Ascending aorta (tissue), 2 donors: ENCODE measurements around the gene P2RX3. TPM values are rescaled to one million over a fixed set of nuclear protein-coding genes. Genes with fewer than 3 reads are reported as not detected.

Experiments used
- DNase-seq, 2 donors: peaks; one replicate each; pipeline ENCODE4 v3.0.0-alpha.2; 2019; ENCODE audit warnings: low spot score in 2 of 2
- H3K27ac ChIP-seq, 2 donors: fragments of 200-600 bp; sonication (generic); one replicate each; pipeline ENCODE4 v1.5.1; 2016 to 2017; ENCODE audit warnings: mild to moderate bottlenecking in 1 of 2
- H3K27me3 ChIP-seq: fragments of 200-600 bp; sonication (generic); one replicate; pipeline ENCODE4 v1.5.1; 2017
- H3K36me3 ChIP-seq, 2 donors: fragments of 200-600 bp; sonication (generic); one replicate each; pipeline ENCODE4 v1.5.1; 2016
- H3K4me1 ChIP-seq, 2 donors: fragments of 200-600 bp; sonication (generic); one replicate each; pipeline ENCODE4 v1.5.1; 2016 to 2017; ENCODE audit warnings: mild to moderate bottlenecking in 1 of 2
- H3K4me3 ChIP-seq, 2 donors: fragments of 200-600 bp; sonication (generic); one replicate each; pipeline ENCODE4 v1.5.1; 2016 to 2017; ENCODE audit warnings: mild to moderate bottlenecking in 1 of 2
- H3K9me3 ChIP-seq, 2 donors: fragments of 200-600 bp; sonication (generic); one replicate each; pipeline ENCODE4 v1.5.1; 2016
- intact Hi-C: fragments of 100-400 bp; cut with DNase I; formaldehyde crosslinking; loops from one replicate; pipeline ENCODE4 v1.15.1; 2023
- total RNA-seq: library from RNA; depleted of rRNA; stranded (reverse); fragments of >200 nt; gene quantifications from one replicate; pipeline ENCODE4 v1.1.0, GENCODE V29; 2016
- TF ChIP-seq, protein P1 (sequence below), 3 experiments: fragments of 200-600 bp in 2 of 3; fragments of 450-650 bp in 1 of 3; sonication (generic) in 2 of 3; IDR thresholded peaks; one replicate each; pipeline ENCODE4 v1.5.1; 2016 to 2019; ENCODE audit warnings: antibody characterized with exemption in 3 of 3, mild to moderate bottlenecking in 1 of 3, moderate library complexity in 1 of 3

The P2RX3 gene
- total RNA-seq, 1 donor from 2014 or later = not detected

DNA sequence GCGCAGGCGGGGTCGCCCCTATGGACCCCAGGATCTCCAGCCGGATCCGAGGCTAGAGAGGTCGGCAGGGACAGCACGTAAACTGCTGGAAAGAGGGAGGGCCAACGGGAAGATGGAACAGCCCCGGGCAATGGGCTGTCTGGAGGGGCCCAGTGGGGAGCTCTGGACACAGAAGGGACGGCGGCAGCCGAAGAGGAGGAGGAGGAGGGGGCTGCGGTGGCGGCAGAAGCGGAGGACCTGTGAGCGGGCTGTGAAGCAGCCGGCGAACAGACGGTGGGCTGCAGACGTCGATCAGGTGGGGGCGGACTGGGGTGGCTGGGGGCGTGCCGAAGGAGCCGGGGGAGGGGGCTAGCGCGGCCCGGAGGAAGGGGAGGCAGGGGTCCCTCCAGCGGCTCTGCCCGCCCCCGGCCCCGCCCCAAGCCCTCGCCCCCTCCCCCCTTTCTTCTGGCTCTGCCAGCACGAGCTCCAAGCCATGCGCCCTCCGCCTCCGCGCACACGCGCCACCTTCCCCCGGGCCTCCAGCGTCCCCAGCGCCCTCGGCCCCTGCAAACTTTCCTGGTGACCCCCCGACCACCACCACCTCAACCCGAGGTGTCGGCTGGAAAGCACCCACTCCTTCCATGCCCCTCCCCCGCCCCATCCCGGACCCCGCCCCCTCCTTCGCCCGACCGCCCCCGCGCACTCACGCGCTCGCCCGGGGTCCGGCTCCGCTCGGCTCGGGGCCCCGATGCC lies 13.8 kb upstream of the P2RX3 start:
- Histone ChIP-seq H3K36me3 (peaks cover 10 to 40% of the 10 kb centered on the region in 2 donors), H3K9me3 (no peaks in the 10 kb centered on the region), H3K4me1 (peaks cover 8 to 33% of the 10 kb centered on the region in 2 donors), H3K27ac (peak overlapping the region; percentile 94 to 98), H3K27me3 (no peaks in the 10 kb centered on the region), H3K4me3 (peak overlapping the region; percentile 90 to 94)
- DNase-seq = no peak
- intact Hi-C loops = loop anchor here (2.0 to 10.0 kb wide), 2 partner anchors 102 to 170 kb away; partner anchors contain the start of gene SLC43A3
- TF ChIP-seq, protein P1, sequence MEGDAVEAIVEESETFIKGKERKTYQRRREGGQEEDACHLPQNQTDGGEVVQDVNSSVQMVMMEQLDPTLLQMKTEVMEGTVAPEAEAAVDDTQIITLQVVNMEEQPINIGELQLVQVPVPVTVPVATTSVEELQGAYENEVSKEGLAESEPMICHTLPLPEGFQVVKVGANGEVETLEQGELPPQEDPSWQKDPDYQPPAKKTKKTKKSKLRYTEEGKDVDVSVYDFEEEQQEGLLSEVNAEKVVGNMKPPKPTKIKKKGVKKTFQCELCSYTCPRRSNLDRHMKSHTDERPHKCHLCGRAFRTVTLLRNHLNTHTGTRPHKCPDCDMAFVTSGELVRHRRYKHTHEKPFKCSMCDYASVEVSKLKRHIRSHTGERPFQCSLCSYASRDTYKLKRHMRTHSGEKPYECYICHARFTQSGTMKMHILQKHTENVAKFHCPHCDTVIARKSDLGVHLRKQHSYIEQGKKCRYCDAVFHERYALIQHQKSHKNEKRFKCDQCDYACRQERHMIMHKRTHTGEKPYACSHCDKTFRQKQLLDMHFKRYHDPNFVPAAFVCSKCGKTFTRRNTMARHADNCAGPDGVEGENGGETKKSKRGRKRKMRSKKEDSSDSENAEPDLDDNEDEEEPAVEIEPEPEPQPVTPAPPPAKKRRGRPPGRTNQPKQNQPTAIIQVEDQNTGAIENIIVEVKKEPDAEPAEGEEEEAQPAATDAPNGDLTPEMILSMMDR (IDR thresholded peaks at IDR 0.05) = no peak

DNA sequence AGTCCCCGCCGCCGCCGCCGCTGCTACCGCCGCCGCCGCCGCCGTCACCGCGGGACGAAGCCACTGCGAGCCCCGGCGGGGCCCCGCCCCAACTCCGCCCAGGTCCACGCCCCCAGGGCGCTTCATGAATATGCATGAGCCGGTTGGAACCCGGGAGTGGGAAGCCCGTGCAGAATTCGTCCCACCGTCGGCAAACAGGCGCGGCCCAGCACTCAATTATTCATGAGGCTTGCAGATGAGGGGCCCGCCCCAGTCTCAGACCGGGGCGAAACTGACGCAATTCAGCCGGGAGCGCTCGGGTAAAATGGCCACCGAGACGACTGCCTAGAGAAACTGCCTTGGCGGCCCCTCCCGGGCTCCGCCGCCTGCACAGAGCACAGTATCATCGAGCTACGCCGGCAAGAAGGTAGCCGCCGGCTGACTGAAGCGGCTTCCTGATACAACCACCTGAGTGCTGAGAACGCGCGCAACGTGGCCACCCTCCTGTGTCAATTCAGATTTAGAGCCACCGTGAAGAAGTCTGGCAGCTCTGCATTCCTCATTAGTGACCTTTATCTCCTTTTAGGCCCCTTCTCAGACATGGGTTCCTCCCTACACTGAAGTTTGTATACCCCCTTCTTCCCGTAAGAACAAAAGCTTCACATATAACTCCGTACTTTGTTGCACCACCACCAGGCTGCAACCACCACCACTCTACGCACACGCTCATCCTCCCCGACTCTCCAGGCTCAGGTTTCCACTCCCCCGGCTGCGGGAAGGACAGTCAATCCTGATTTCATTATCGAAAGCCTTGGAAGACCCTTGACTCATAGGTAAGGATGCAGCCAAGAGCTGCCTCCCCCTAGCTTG lies 13.0 kb upstream of the P2RX3 start, which contains the start of gene TNKS1BP1:
Gene TNKS1BP1 (minus strand): TSS at position 67 of the 849 bp plus-strand sequence. CDS start 3,067 bp downstream, outside the sequence.
- intact Hi-C loops = loop anchor here (1.0 to 10.0 kb wide), 5 partner anchors 10 to 1253 kb away; partner anchors contain the start of genes SLC43A3, SSRP1 and TIMM10
- peaks cover 8 to 28% of the 10 kb centered on the region in 2 donors for H3K4me1 ChIP-seq

DNA sequence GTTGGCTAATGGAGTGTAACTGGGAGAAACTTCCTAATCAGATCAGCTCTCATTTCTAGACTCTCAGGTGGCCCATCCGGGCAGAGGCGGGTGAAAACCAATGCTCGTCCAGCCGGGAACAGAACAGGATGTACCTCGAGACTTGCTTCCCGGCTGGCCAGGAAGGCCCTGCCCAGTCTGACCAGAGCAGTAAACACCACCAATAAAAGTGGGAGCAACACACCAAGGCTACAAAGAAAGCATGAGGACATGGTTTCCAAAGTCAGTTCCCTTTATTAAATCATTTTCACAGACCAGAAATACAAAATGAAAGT lies 12.5 kb upstream of the P2RX3 start:
- Histone ChIP-seq H3K4me3 (peak overlapping the region; percentile 90 to 94), H3K4me1 (peaks cover 8 to 24% of the 10 kb centered on the region in 2 donors), H3K9me3 (no peaks in the 10 kb centered on the region), H3K27me3 (no peaks in the 10 kb centered on the region), H3K36me3 (peaks cover 9 to 40% of the 10 kb centered on the region in 2 donors), H3K27ac (peak overlapping the region; percentile 94 to 98)
- intact Hi-C loops = loop anchor here (1.0 to 10.0 kb wide), 5 partner anchors 10 to 1253 kb away; partner anchors contain the start of genes SLC43A3, SSRP1 and TIMM10
- DNase-seq = peak; percentile 47 to 84
- TF ChIP-seq, protein P1 (IDR thresholded peaks at IDR 0.05) = no peak

More for the DNA sequence above, 13.0 kb upstream of the P2RX3 start, which contains the start of gene TNKS1BP1:
- H3K36me3 ChIP-seq = peaks cover 9 to 40% of the 10 kb centered on the region in 2 donors
- no peaks in the 10 kb centered on the region for H3K27me3 ChIP-seq
- H3K4me3 ChIP-seq = peak within 1 kb of the TSS; percentile 90 to 94
- TF ChIP-seq, protein P1 (IDR thresholded peaks at IDR 0.05) = no peak
- DNase-seq = peak; percentile 97 to 99
- no peaks in the 10 kb centered on the region for H3K9me3 ChIP-seq
- peak within 1 kb of the TSS; percentile 94 to 98 for H3K27ac ChIP-seq

DNA sequence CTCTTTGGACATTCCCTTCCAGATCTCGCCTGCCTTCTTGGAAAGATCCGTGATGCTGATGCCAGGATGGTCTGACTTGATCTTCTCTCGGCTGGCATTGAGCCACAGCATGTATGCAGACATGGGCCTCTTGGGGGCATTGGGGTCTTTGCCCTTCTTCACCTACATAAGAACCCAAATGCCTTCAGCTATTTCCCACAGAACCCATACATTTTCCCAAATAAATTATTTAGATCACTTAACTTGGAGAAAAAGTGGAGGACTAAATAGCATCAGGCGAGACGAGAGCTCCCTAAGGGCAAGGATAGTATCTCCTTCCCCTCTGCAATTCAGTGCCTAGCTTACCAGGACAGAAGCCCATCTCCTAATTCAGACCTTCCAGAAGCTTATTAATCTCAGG lies 10.4 kb upstream of the P2RX3 start:
- intact Hi-C loops = loop anchor here (5.0 to 10.0 kb wide), 2 partner anchors 167 to 205 kb away; partner anchors contain the start of gene TIMM10
- DNase-seq = no peak
- Histone ChIP-seq H3K36me3 (peaks cover 25 to 59% of the 10 kb centered on the region in 2 donors), H3K4me3 (no peak overlapping the region), H3K27me3 (no peaks in the 10 kb centered on the region), H3K4me1 (peaks cover 4 to 13% of the 10 kb centered on the region in 2 donors), H3K9me3 (no peaks in the 10 kb centered on the region), H3K27ac (peak overlapping the region; percentile 94 to 98)
- TF ChIP-seq, protein P1 (IDR thresholded peaks at IDR 0.05) = no peak

DNA sequence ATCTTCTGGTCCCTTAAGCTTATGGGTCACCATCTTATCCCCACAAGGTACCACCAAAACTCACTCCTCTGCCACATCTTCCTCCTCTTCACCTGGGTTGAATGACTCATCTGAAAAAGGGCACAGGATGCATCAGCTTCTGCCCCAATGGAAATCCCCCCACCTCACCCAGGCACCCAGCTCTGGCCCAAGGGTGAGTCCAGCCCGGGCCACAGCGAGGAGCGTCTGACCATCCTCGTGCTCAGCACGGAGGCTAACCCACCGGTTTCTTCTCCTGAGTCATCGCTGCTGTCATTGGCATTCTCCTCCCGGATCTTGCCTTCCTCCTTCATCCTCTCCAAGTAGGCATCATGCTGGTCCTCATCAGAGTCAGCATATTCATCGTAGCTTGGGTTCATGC lies 8.1 kb upstream of the P2RX3 start:
- H3K27me3 ChIP-seq = no peaks in the 10 kb centered on the region
- intact Hi-C loops = no loop called here
- TF ChIP-seq, protein P1 (IDR thresholded peaks at IDR 0.05) = no peak
- no peak for DNase-seq
- no peaks in the 10 kb centered on the region for H3K9me3 ChIP-seq
- no peak overlapping the region for H3K27ac ChIP-seq
- peaks cover 6 to 15% of the 10 kb centered on the region in 2 donors for H3K4me1 ChIP-seq
- H3K4me3 ChIP-seq = no peak overlapping the region
- H3K36me3 ChIP-seq = peaks cover 25 to 66% of the 10 kb centered on the region in 2 donors
